NCI-H187 (cell line): Measurements from ENCODE around the gene RASSF1.
"Not testable (repeated sequence)": the region's sequence is repeated elsewhere in the genome, so short reads cannot be mapped to it uniquely, and the experiment has no call there.

Experiments
- DNase-seq, 2 experiments: peaks; one replicate each; lab custom pipeline; 2025; lab: John Stamatoyannopoulos, UW

Gene RASSF1

DNA sequence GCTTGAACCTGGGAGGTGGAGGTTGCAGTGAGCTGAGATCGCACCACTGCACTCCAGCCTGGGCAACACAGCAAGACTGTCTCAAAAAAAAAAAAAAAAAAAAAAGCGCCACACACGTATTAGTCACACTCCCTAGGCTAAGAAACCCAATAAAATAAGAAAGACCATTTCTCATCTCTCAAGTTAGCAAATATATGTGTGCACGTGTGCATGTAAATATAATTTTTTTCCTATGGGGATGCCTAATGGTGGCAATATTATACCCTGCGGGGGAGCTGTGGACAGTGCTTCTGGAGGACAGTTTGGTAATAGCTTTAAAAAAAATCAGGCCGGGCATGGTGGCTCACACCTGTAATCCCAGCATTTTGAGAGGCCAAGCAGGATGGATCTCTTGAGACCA is 56.5 kb downstream of the RASSF1 start:
- DNase-seq: not testable (repeated sequence)
